Urothelium cell line (cell line): ENCODE data around the gene GOLGA6L10.
"Not testable (repeated sequence)": the region's sequence is repeated elsewhere in the genome, so short reads cannot be mapped to it uniquely, and the experiment has no call there.

Source experiments
- DNase-seq: peaks from one replicate; pipeline ENCODE4 v3.0.0; 2011; ENCODE audit warnings: low spot score, mixed read lengths
- FAIRE-seq: peaks from 2 replicates; lab custom pipeline; 2011; peaks lifted over from hg19 to GRCh38; lab: Jason Lieb, UNC

The GOLGA6L10 gene

DNA sequence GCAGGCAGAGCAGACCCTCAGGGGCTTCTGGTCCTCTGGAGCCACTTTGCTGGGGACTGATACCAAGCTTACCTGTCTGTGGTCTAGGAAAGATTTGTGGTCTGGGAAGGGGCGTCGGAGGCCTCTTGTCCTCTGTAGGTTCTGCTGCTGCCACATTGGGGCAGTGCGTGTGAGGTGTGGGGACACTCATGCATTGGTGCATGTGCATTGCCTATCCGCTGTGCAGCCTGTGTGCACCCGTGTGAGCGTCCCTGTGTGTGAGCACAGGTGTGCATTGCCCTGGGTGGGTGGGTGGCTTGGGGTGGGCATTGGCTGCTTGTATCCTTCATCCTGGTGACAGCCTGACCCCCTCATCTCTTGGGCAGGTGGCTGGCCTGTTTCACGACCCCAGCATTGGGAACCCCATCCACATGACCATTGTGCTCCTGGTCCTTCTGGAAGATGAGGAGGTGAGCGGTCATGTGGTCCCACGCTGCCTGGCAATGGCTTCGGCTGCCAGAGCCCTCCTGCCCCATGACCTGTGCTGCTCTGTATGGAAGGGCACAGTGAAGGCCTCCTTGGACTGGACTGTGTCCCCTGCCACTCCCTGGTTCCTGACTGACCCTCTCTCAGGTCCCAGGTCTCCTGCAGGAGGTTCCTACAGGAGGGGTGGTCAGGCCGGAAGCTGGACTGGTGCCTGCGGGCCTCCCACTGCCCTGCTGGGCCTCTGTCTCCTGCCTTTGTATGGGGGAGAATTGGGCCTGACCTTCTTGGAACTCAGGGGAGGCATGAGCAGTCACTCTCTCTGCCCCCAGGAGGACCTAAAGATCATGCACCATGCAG, 45.1 kb downstream of the GOLGA6L10 start:
- no peak for FAIRE-seq

DNA sequence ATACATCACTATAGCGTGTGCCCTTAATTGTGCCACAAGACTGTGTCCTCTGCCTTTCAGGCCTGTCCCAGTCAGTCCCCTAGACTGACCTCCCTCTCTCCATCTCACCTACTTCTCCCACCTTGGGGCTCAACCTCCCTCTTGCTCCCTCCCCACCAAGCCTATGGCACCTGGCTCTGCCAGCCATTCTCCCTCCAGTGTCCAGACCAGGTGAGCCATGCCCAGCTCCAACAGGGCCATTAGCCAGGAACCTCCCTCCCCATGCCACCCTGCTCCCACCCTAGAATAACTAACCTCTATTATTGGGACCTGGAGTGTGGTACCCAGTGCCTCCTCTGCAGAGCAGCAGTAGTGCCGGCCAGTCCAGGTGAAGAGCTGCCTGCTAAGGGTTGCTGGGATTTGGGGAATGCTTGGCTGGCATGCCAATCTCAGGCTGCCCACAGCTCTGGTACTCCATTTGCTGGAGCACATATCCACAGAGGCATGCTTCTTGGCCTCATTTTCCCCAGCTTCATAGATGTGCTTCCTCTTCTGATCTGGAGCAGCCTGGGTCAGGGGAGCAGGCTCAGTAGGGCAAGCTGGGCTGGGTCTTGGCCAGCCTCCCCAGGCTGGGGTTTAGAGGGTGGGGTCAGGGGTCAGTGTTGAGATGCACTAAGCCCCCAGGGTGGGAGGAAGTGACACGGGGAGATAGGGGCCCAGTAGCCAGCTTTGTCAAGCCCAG, 47.8 kb downstream of the GOLGA6L10 start:
- FAIRE-seq, result no peak
- no peak for DNase-seq

More for the DNA sequence above, 45.1 kb downstream of the GOLGA6L10 start:
- no peak for DNase-seq

DNA sequence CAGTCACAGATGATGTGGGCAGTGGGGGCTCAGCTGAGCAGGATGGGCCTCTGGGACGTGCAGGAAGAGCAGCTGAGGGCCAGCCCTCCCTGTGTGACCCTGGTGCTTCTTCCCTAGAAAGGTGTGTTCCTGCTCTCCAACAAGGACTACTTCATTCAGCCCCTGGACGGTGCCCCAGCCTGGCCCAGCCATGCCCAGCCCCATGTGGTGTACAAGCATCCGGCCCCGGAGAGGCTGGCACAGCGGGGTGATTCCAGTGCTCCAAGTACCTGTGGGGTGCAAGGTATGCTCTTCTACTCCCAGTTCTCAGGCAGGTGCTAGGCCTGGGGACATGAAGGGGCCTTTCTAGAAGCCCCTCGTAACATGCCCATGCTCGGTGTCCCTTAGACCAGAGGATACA, 48.4 kb downstream of the GOLGA6L10 start:
- FAIRE-seq (no peak), DNase-seq (no peak)

DNA sequence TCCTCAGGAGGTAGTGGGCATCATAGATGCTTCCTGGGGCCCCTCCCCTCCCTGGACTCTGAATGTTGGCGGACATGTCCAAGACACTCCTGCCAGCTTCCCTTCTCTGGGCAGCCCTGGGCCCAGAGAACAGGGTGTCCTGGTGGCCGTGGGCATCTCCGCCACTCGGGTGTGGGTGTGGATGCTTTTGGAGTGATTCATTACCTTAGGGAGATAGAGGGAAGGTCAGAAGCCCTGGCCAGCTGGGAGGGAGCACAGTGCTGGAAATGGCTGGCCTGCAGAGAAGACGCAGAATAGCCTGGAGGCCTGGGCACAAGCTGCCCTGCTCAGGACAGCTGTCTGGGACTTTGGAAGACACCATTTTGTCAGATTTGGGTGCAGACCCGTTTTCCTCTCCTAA, 48.9 kb downstream of the GOLGA6L10 start:
- DNase-seq, FAIRE-seq: not testable (repeated sequence)

DNA sequence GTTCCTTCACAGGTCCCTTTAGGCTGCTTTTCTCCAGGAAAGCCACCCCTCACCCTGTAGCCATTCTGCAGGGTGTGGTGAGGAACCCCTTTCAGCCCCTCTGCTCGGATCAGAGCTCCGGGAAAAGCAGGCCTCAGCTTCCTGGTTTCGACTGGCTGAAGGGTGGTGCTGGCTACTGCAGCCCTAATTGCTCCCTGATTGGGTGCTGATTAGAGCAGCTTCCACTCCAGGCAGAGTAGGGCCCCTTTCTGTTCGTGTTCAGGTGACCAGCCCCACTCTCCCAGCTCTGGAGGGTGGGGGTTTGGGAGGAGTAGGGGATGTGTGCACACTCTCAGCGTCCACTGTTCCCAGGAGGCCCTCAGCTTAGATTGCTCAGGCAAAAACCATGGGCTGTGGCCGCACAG, 49.8 kb downstream of the GOLGA6L10 start:
- not testable (repeated sequence) for FAIRE-seq, DNase-seq

DNA sequence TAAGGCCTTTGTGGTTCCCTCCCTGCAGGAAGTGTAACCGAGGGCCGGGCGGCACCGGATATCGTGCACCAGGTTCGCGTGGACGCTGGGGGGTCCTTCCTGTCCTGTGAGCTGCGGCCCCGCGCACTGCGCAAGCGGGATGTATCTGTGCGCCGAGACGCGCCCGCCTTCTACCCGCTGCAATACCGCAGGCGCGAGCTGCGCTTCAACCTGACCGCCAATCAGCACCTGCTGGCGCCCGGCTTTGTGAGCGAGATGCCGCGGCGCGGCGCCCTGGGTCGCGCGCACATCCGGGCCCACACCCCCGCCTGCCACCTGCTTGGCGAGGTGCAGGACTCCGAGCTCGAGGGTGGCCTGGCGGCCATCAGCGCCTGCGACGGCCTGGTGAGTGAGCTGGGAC, 50.8 kb downstream of the GOLGA6L10 start:
- no peak for FAIRE-seq
- no peak for DNase-seq

DNA sequence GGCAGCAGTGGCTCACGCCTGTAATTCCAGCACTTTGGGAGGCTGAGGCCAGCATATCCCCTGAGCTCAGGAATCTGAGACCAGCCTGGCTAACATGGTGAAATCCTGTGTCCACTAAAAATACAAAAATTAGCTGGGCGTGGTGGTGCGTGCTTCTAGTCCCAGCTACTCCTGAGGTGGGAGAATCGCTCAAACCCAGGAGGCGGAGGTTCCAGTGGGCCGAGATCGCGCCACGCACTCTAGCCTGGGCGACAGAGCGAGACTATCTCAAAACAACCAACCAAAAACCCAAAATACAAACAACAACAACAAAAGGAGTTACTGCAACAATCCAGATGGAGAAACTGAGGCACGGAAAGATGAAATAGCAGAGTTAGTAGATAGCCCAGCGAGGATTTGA, 51.2 kb downstream of the GOLGA6L10 start:
- FAIRE-seq, result no peak

DNA sequence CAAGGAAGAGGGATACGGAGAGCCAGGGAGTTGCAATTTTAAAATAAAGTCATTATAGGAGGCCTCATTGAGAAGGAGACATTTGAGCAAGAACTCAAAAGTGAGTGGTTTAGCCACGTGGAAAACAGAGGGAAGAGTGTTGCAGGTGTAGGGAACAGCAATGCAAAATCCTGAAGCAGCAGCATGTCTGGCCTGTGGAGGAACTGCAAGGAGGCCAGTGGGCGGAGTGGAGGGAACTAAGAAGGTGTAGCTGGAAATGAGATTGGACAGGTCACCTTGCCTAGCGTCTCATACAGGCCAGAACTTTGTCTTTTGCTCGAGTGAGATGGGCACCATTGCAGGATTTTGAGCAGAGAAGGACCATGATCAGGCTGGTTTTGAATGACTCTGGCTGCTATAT, 51.7 kb downstream of the GOLGA6L10 start:
- no peak for FAIRE-seq
- no peak for DNase-seq

More for the DNA sequence above, 51.2 kb downstream of the GOLGA6L10 start:
- no peak for DNase-seq

DNA sequence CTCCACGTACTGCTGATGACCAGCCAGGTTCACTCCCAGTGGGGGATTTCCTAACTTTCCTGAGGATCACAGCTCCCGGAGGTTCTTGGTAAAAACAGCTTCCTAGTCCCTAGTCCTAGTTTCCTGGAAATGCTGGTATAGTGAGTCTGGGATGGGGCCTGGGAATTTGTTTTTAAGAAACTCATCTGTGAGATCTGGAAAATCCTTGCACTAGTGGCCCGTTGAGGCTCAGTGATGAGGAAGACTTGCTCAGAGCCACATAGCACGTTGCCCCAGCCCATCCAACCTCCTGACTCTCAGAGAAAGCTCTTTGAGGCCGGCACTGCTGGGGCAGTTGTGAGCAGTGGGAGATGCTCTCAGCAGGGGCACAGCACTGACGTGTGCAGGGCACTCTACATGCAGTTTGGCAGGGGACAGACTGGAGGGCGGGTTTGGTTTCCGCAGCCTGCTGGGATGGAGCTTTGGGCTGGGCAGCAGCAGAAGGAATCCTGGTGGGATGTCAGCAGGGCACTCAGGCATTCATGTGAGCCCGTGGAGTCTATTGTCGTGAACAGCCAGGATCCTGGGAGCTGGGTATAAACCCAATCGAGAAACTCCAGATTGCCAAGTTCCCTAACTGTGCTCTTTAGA, 55.1 kb downstream of the GOLGA6L10 start:
- DNase-seq (no peak), FAIRE-seq (no peak)

DNA sequence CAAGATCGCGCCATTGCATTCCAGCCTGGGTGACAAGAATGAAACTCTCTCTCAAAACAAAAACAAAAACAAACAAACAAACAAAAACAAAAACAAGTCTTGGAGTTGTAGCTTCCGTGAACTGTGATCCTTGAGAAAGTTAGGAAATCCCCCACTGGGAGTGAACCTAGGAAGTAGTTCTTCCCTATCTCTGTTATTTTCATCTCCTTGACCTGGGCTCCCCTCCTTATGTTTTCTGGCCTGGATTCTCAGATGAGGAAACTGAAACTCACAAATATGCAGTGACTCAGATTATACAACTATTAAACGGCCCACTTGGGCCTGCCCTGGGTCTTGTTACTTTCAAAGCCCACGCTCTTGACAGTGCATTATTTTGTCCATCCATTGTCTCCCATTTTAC, 57.0 kb downstream of the GOLGA6L10 start:
- FAIRE-seq (no peak), DNase-seq (no peak)
